Endothelial cell of umbilical vein (primary cell): Measurements from ENCODE around the gene AOX1. TPM values are rescaled to one million over a fixed set of nuclear protein-coding genes. Genes with fewer than 3 reads are reported as not detected.

Experiments
- BruUV-seq: library from RNA; stranded (reverse); fragments of 400-500 nt; replicated peaks from 2 replicates; lab custom pipeline; 2021; lab: Mats Ljungman, UMichigan
- CTCF ChIA-PET: fragments of 300-600, 350-600 bp; sonication (Branson Sonifier 250); formaldehyde crosslinking; loops from one replicate; lab custom pipeline; 2021; ENCODE audit warnings: antibody characterized with exemption, inconsistent platforms; lab: Charles Lee
- POLR2A ChIA-PET: fragments of 300-600, 350-600 bp; sonication (Branson Sonifier 250); formaldehyde crosslinking; loops from one replicate; lab custom pipeline; 2021; ENCODE audit warnings: antibody characterized with exemption, inconsistent platforms; lab: Charles Lee
- DNase-seq: peaks from one replicate; pipeline ENCODE4 v3.0.0-alpha.2; 2011; ENCODE audit warnings: low read depth, low spot score
- FAIRE-seq: peaks from 2 replicates; lab custom pipeline; 2011; peaks lifted over from hg19 to GRCh38; lab: Jason Lieb, UNC
- H2AFZ ChIP-seq: 2 replicates; pipeline ENCODE4 v1.6.0; 2012; ENCODE audit warnings: low read depth, low read length, control low read depth, inconsistent platforms
- H3K27ac ChIP-seq: 2 replicates; pipeline ENCODE4 v1.5.1; 2011; ENCODE audit warnings: low read depth, mild to moderate bottlenecking, control low read depth, low read length, moderate library complexity; ENCODE audit not compliant: insufficient read depth
- H3K27me3 ChIP-seq, 2 experiments: 2 replicates each; pipeline versions ENCODE4 v1.6.0 to v1.6.1; 2011; ENCODE audit warnings: low read length in 2 of 2, mixed read lengths in 1 of 2; ENCODE audit not compliant: control insufficient read depth in 2 of 2, insufficient read depth in 2 of 2
- H3K36me3 ChIP-seq, 2 experiments: 2 replicates in 1 of 2; 3 replicates in 1 of 2; pipeline ENCODE4 v1.5.1; 2011; ENCODE audit warnings: low read length in 2 of 2, mild to moderate bottlenecking in 1 of 2, moderate library complexity in 1 of 2; ENCODE audit not compliant: control insufficient read depth in 2 of 2, insufficient read depth in 2 of 2; ENCODE audit errors: extremely low read depth in 1 of 2
- H3K4me1 ChIP-seq: 3 replicates; pipeline ENCODE4 v1.5.1; 2011; ENCODE audit warnings: mild to moderate bottlenecking, low read length; ENCODE audit not compliant: control insufficient read depth, insufficient read depth; ENCODE audit errors: extremely low read depth
- H3K4me2 ChIP-seq: 2 replicates; pipeline ENCODE4 v1.6.1; 2011; ENCODE audit warnings: low read length, control low read depth, mixed read lengths; ENCODE audit not compliant: insufficient read depth
- H3K4me3 ChIP-seq, 3 experiments: fragments of 200-600 bp in 1 of 3; sonication (generic), shearing (Covaris generic) in 1 of 3; replicated peaks in 1 of 3; 2 replicates each; pipeline ENCODE4 v1.5.1; 2011 to 2016; ENCODE audit warnings: control low read depth in 3 of 3, low read length in 3 of 3, mild to moderate bottlenecking in 2 of 3, inconsistent platforms in 1 of 3, low read depth in 1 of 3, moderate library complexity in 1 of 3; ENCODE audit not compliant: insufficient read depth in 1 of 3
- H3K79me2 ChIP-seq: 2 replicates; pipeline ENCODE4 v1.6.0; 2012; ENCODE audit warnings: low read length, inconsistent platforms; ENCODE audit not compliant: control insufficient read depth, insufficient read depth
- H3K9ac ChIP-seq: replicated peaks from 2 replicates; pipeline ENCODE3; 2011; ENCODE audit warnings: low read length, control low read depth; ENCODE audit not compliant: insufficient read depth; ENCODE audit errors: extremely low read depth
- H3K9me1 ChIP-seq: replicated peaks from 3 replicates; pipeline ENCODE4 v1.6.0; 2011; ENCODE audit warnings: mild to moderate bottlenecking, low read length; ENCODE audit not compliant: control insufficient read depth, insufficient read depth; ENCODE audit errors: extremely low read depth
- H3K9me3 ChIP-seq: replicated peaks from 2 replicates; pipeline ENCODE4 v1.5.1; 2012; ENCODE audit warnings: low read length, inconsistent platforms; ENCODE audit not compliant: control insufficient read depth, insufficient read depth
- H4K20me1 ChIP-seq: replicated peaks from 2 replicates; pipeline ENCODE3; 2011; ENCODE audit warnings: mild to moderate bottlenecking, low read length; ENCODE audit not compliant: control insufficient read depth, insufficient read depth; ENCODE audit errors: extremely low read depth
- CTCF ChIP-seq, 2 donors: IDR thresholded peaks; 1 replicate in 1 of 2; 2 replicates in 1 of 2; pipeline ENCODE4 v1.5.1; 2011; ENCODE audit warnings: low read length in 2 of 2, mild to moderate bottlenecking in 2 of 2, moderate library complexity in 2 of 2, control low read depth in 1 of 2, inconsistent platforms in 1 of 2, low read depth in 1 of 2; ENCODE audit not compliant: insufficient read depth in 1 of 2; ENCODE audit errors: extremely low read depth in 1 of 2
- EZH2 ChIP-seq: IDR thresholded peaks from 2 replicates; pipeline ENCODE4 v1.6.1; 2012; ENCODE audit warnings: borderline replicate concordance, low read depth, mild to moderate bottlenecking, moderate library complexity, low read length, inconsistent platforms; ENCODE audit not compliant: severe bottlenecking
- FOS ChIP-seq: IDR thresholded peaks from 2 replicates; pipeline ENCODE4 v1.6.1; 2011; ENCODE audit warnings: mild to moderate bottlenecking, low read length, moderate library complexity, borderline replicate concordance; ENCODE audit not compliant: insufficient read depth
- GATA2 ChIP-seq: IDR thresholded peaks from 2 replicates; pipeline ENCODE4 v1.7.0; 2011; ENCODE audit warnings: low read depth, mild to moderate bottlenecking, moderate library complexity, mixed read lengths, low read length; ENCODE audit not compliant: insufficient read length, insufficient read depth
- JUN ChIP-seq: IDR thresholded peaks from 2 replicates; pipeline ENCODE4 v1.6.1; 2011; ENCODE audit warnings: borderline replicate concordance, low read depth; ENCODE audit not compliant: insufficient read length, insufficient read depth
- MAX ChIP-seq: IDR thresholded peaks from 2 replicates; pipeline ENCODE4 v1.6.1; 2011; ENCODE audit not compliant: insufficient read depth, insufficient read length
- MYC ChIP-seq: IDR thresholded peaks from one replicate; pipeline ENCODE4 v1.6.1; 2011; ENCODE audit warnings: mild to moderate bottlenecking, low read depth, low read length
- POLR2A ChIP-seq: IDR thresholded peaks from 2 replicates; pipeline ENCODE4 v1.6.1; 2012; ENCODE audit warnings: low read depth, mild to moderate bottlenecking, control low read depth, low read length
- POLR2AphosphoS5 ChIP-seq: IDR thresholded peaks from 2 replicates; pipeline ENCODE4 v1.6.1; 2012; ENCODE audit warnings: low read depth, mild to moderate bottlenecking, control low read depth, low read length, moderate library complexity; ENCODE audit not compliant: insufficient read depth
- dilution Hi-C: fragments of 300-500 bp; cut with MboI; formaldehyde crosslinking; loops from one replicate; pipeline ENCODE4 v1.15.0; 2019; ENCODE audit warnings: low sequenced_read_pairs; ENCODE audit not compliant: extremely low pct_ligation_motif_present
- intact Hi-C: fragments of 100-400 bp; cut with micrococcal nuclease; formaldehyde crosslinking; loops from one replicate; pipeline ENCODE4 v1.10.0; 2022
- polyA plus RNA-seq, 4 experiments: library from polyadenylated mRNA; depleted of rRNA in 3 of 4; stranded (reverse) in 3 of 4; unstranded in 1 of 4; fragments of >200 nt; gene quantifications; 2 replicates each; pipeline versions ENCODE4 v1.2.1 to v1.2.3, GENCODE V29; 2011 to 2012; ENCODE audit warnings: missing spikeins in 1 of 4
- total RNA-seq: library from RNA; stranded (reverse); gene quantifications from 2 replicates; pipeline ENCODE4 v1.2.3, GENCODE V29; 2021

The AOX1 gene
- total and polyA plus RNA-seq, 2 donors (not counting 3 experiments of a cell fraction or from before 2014, with no cell fraction given), result 0.03 to 0.46 TPM

GRCh38 chr2:200634231-200634964 is 48.6 kb downstream of the AOX1 start:
- FAIRE-seq, result no peak
- CTCF ChIA-PET, result no interaction called here

More at GRCh38 chr2:200634231-200634964, 48.6 kb downstream of the AOX1 start:
- Histone ChIP-seq H3K79me2 (no peaks in the 10 kb centered on the region), H4K20me1 (no peaks in the 10 kb centered on the region), H3K4me2 (no peak overlapping the region), H3K27ac (no peak overlapping the region), H2AFZ (no peak overlapping the region), H3K9me3 (no peaks in the 10 kb centered on the region), H3K4me1 (no peaks in the 10 kb centered on the region), H3K27me3 (peaks cover 0 to 5% of the 10 kb centered on the region in 2 experiments), H3K9ac (no peak overlapping the region), H3K36me3 (no peaks in the 10 kb centered on the region), H3K4me3 (no peak overlapping the region), H3K9me1 (no peaks in the 10 kb centered on the region)
- no peak for DNase-seq
- TF ChIP-seq CTCF (IDR thresholded peaks at IDR 0.05; ENCODE audit: extremely low read depth in 1 of 2, insufficient read depth in 1 of 2, low read depth in 1 of 2, low read length in 2 of 2) (no peak), GATA2 (no peak), FOS (no peak), MYC (no peak), POLR2AphosphoS5 (no peak), POLR2A (no peak), EZH2 (no peak), JUN (no peak), MAX (no peak)
- POLR2A ChIA-PET, result no interaction called here
- no TSS peak for BruUV-seq
- dilution Hi-C loops (no loop called here), intact Hi-C loops (no loop called here)
